Smooth muscle cell (in vitro differentiated cells): Measurements from ENCODE around the gene AMFR. TPM values are rescaled to one million over a fixed set of nuclear protein-coding genes. Genes with fewer than 3 reads are reported as not detected.

ENCODE experiments used
- DNase-seq: peaks from one replicate; lab custom pipeline; 2025; ENCODE audit not compliant: unreplicated experiment; lab: John Stamatoyannopoulos, UW
- H2AFZ ChIP-seq: fragments of 200-600 bp; sonication (generic); 2 replicates; pipeline ENCODE4 v1.6.0; 2016; ENCODE audit warnings: antibody characterized with exemption, low read depth, mild to moderate bottlenecking
- H3F3A ChIP-seq: fragments of 200-600 bp; sonication (generic); 2 replicates; pipeline ENCODE4 v1.6.0; 2017; ENCODE audit warnings: antibody characterized with exemption, low read depth
- H3K27ac ChIP-seq: fragments of 200-600 bp; sonication (generic); 2 replicates; pipeline ENCODE4 v1.5.1; 2016; ENCODE audit warnings: low read depth, mild to moderate bottlenecking
- H3K27me3 ChIP-seq: fragments of 200-600 bp; sonication (generic); 2 replicates; pipeline ENCODE4 v1.6.1; 2016; ENCODE audit warnings: low read depth, mild to moderate bottlenecking
- H3K36me3 ChIP-seq: fragments of 200-600 bp; sonication (generic); 2 replicates; pipeline ENCODE4 v1.5.1; 2016; ENCODE audit warnings: low read depth
- H3K4me1 ChIP-seq: fragments of 200-600 bp; sonication (generic); 2 replicates; pipeline ENCODE4 v1.5.1; 2016; ENCODE audit warnings: low read depth
- H3K4me2 ChIP-seq: fragments of 200-600 bp; sonication (generic); 2 replicates; pipeline ENCODE4 v1.6.0; 2016; ENCODE audit warnings: mild to moderate bottlenecking
- H3K4me3 ChIP-seq: fragments of 200-600 bp; sonication (generic); 2 replicates; pipeline ENCODE4 v1.5.1; 2016; ENCODE audit warnings: mild to moderate bottlenecking
- H3K79me2 ChIP-seq: fragments of 200-600 bp; sonication (generic); 2 replicates; pipeline ENCODE4 v1.6.0; 2016; ENCODE audit warnings: low read depth, mild to moderate bottlenecking
- H3K9ac ChIP-seq: fragments of 200-600 bp; sonication (generic); 2 replicates; pipeline ENCODE4 v1.6.0; 2016; ENCODE audit warnings: low read depth
- H3K9me3 ChIP-seq: fragments of 200-600 bp; sonication (generic); replicated peaks from 2 replicates; pipeline ENCODE4 v1.5.1; 2016; ENCODE audit warnings: low read depth
- H4K20me1 ChIP-seq: fragments of 200-600 bp; sonication (generic); 2 replicates; pipeline ENCODE4 v1.6.0; 2016; ENCODE audit warnings: low read depth
- CTCF ChIP-seq: fragments of 200-600 bp; sonication (generic); IDR thresholded peaks from 2 replicates; pipeline ENCODE4 v1.5.1; 2017; ENCODE audit warnings: borderline replicate concordance, mild to moderate bottlenecking, antibody characterized with exemption; ENCODE audit not compliant: insufficient read depth, poor library complexity, severe bottlenecking
- WGBS: methylation state at CpG from one replicate; pipeline ENCODE4 v1.1.7; 2016; ENCODE audit warnings: low lambda C conversion rate; 5-methylcytosine and 5-hydroxymethylcytosine counted together
- polyA plus RNA-seq: library from polyadenylated mRNA; unstranded; fragments of >200 nt; fragmentation: Nextera tagmentation; extraction: Ambion mirVana; gene quantifications from 2 replicates; pipeline ENCODE4 v1.2.1, GENCODE V29; 2016
- total RNA-seq: library from RNA; depleted of rRNA; stranded (reverse); fragments of >200 nt; gene quantifications from 2 replicates; pipeline ENCODE4 v1.2.3, GENCODE V29; 2014

The AMFR gene
- total and polyA plus RNA-seq, 2 experiments from 2014 or later, result 45.2 to 76.6 TPM

GRCh38 chr16:56357241-56357764 lies 68.0 kb downstream of the AMFR start:
- H4K20me1 ChIP-seq, result no peaks in the 10 kb centered on the region
- no peaks in the 10 kb centered on the region for H3K79me2 ChIP-seq
- peak overlapping the region; percentile 78 for H2AFZ ChIP-seq
- WGBS, result 61% methylated on average over 13 of the region's 13 CpGs
- H3K4me3 ChIP-seq, result peak overlapping the region; percentile 59
- peaks cover 6% of the 10 kb centered on the region for H3F3A ChIP-seq
- peak overlapping the region; percentile 92 for H3K9ac ChIP-seq
- TF ChIP-seq CTCF, result no peak
- no peaks in the 10 kb centered on the region for H3K27me3 ChIP-seq
- H3K4me1 ChIP-seq, result peaks cover 27% of the 10 kb centered on the region
- H3K36me3 ChIP-seq, result no peaks in the 10 kb centered on the region
- peak overlapping the region; percentile 82 for H3K4me2 ChIP-seq
- no peaks in the 10 kb centered on the region for H3K9me3 ChIP-seq
- DNase-seq, result no peak
- peak overlapping the region; percentile 72 for H3K27ac ChIP-seq

- no peaks in the 10 kb centered on the region for H3K79me2 ChIP-seq
- H3K9me3 ChIP-seq, result no peaks in the 10 kb centered on the region
- peaks cover 27% of the 10 kb centered on the region for H3K4me1 ChIP-seq
- peak; percentile 66 for TF ChIP-seq CTCF
- H3K36me3 ChIP-seq, result no peaks in the 10 kb centered on the region
- H3K4me3 ChIP-seq, result peak overlapping the region; percentile 59
- H3F3A ChIP-seq, result peaks cover 6% of the 10 kb centered on the region
- WGBS, result 4% methylated on average over 33 of the region's 33 CpGs
- no peaks in the 10 kb centered on the region for H4K20me1 ChIP-seq
- H3K4me2 ChIP-seq, result peak overlapping the region; percentile 82
- H3K27ac ChIP-seq, result peak overlapping the region; percentile 72
- DNase-seq, result peak; percentile 27
- H3K27me3 ChIP-seq, result no peaks in the 10 kb centered on the region
- peak overlapping the region; percentile 92 for H3K9ac ChIP-seq
- peak overlapping the region; percentile 78 for H2AFZ ChIP-seq
Measured at GRCh38 chr16:56356276-56357240, 68.8 kb downstream of the AMFR start.

GRCh38 chr16:56355786-56356275 lies 69.5 kb downstream of the AMFR start:
- peak overlapping the region; percentile 82 for H3K4me2 ChIP-seq
- no peaks in the 10 kb centered on the region for H3K36me3 ChIP-seq
- no peaks in the 10 kb centered on the region for H3K9me3 ChIP-seq
- no peak overlapping the region for H3K9ac ChIP-seq
- H3K27ac ChIP-seq, result no peak overlapping the region
- WGBS, result 82% methylated on average over 14 of the region's 14 CpGs
- no peaks in the 10 kb centered on the region for H3K27me3 ChIP-seq
- no peaks in the 10 kb centered on the region for H3K79me2 ChIP-seq
- no peak for DNase-seq
- peak overlapping the region; percentile 78 for H2AFZ ChIP-seq
- H3K4me1 ChIP-seq, result peaks cover 27% of the 10 kb centered on the region
- peak overlapping the region; percentile 59 for H3K4me3 ChIP-seq
- no peak for TF ChIP-seq CTCF
- peaks cover 6% of the 10 kb centered on the region for H3F3A ChIP-seq
- no peaks in the 10 kb centered on the region for H4K20me1 ChIP-seq
